ENCODE data around the gene BRME1. TPM values are rescaled to one million over a fixed set of nuclear protein-coding genes. Genes with fewer than 3 reads are reported as not detected.

Gene BRME1
- total and polyA plus RNA-seq, 2 of the 13 experiments (the other 11 are each of a cell fraction or from before 2014, with no cell fraction given), result 0.74 to 1.5 TPM

GRCh38 chr19:13850910-13851733, 54.8 kb downstream of the BRME1 start (continued):
- TF ChIP-seq TFDP1 (CRISPR knock-in tag; IDR thresholded peaks at IDR 0.05; ENCODE audit: borderline replicate concordance) (0 out of 2 replicates have a peak, but pooled peaks have one; percentile 17), THAP11 (CRISPR knock-in tag; IDR thresholded peaks at IDR 0.05) (peak; percentile 38; the same call in 1 of the 2 replicates), SATB2 (CRISPR knock-in tag; IDR thresholded peaks at IDR 0.05) (0 out of 2 replicates have a peak, but pooled peaks have one; percentile 6), ZNF790 (CRISPR knock-in tag; IDR thresholded peaks at IDR 0.05; ENCODE audit: borderline replicate concordance) (no peak), MTA3 (CRISPR knock-in tag; IDR thresholded peaks at IDR 0.05) (no peak), AKNA (CRISPR knock-in tag; IDR thresholded peaks at IDR 0.05; ENCODE audit: borderline replicate concordance) (no peak), ZNF407 (CRISPR knock-in tag; IDR thresholded peaks at IDR 0.05; ENCODE audit: not compliant biosample characterization) (no peak), NCOR1 (IDR thresholded peaks at IDR 0.05; ENCODE audit: borderline replicate concordance, low read length) (peak; percentile 23; the same call in 1 of the 2 replicates), DBP (CRISPR knock-in tag; IDR thresholded peaks at IDR 0.05; ENCODE audit: not compliant biosample characterization) (no peak), HHEX (CRISPR knock-in tag; IDR thresholded peaks at IDR 0.05) (no peak), ZNF333 (CRISPR knock-in tag; IDR thresholded peaks at IDR 0.05; ENCODE audit: borderline replicate concordance) (no peak), CENPT (CRISPR knock-in tag; IDR thresholded peaks at IDR 0.05; ENCODE audit: low read depth) (no peak), PHF20 (CRISPR knock-in tag; IDR thresholded peaks at IDR 0.05) (no peak)
